WTC11 (cell line): ENCODE data around the gene WDR81. TPM values are rescaled to one million over a fixed set of nuclear protein-coding genes. Genes with fewer than 3 reads are reported as not detected.

Source experiments
- ATAC-seq: fragments of 200-7000 bp; cut with Tn5 transposase; 2 replicates; pipeline ENCODE4 v1.10.0; 2021; ENCODE audit warnings: mild to moderate bottlenecking, moderate library complexity
- CTCF ChIA-PET: fragments of 300-600 bp; sonication (Branson Sonifier 250); formaldehyde crosslinking; loops from one replicate; lab custom pipeline; 2021; ENCODE audit warnings: antibody characterized with exemption; lab: Charles Lee
- POLR2A ChIA-PET: fragments of 350-600 bp; sonication (Branson Sonifier 250); formaldehyde crosslinking; loops from one replicate; lab custom pipeline; 2021; ENCODE audit warnings: antibody characterized with exemption; lab: Charles Lee
- DNase-seq: peaks from one replicate; pipeline ENCODE4 v3.0.0; 2021; ENCODE audit warnings: low spot score
- H3K27ac Mint-ChIP-seq: 2 replicates; pipeline ENCODE4 v1.8.0; 2021; ENCODE audit warnings: mixed read lengths
- H3K27me3 Mint-ChIP-seq: 2 replicates; pipeline ENCODE4 v1.8.0; 2021; ENCODE audit warnings: low read depth, mild to moderate bottlenecking, moderate library complexity, mixed read lengths
- H3K36me3 Mint-ChIP-seq: 2 replicates; pipeline ENCODE4 v1.8.0; 2021; ENCODE audit warnings: mixed read lengths
- H3K4me1 Mint-ChIP-seq: 2 replicates; pipeline ENCODE4 v1.8.0; 2022; ENCODE audit warnings: mixed read lengths
- H3K4me3 Mint-ChIP-seq: 2 replicates; pipeline ENCODE4 v1.8.0; 2021; ENCODE audit warnings: mild to moderate bottlenecking, moderate library complexity, mixed read lengths
- H3K9me3 Mint-ChIP-seq: 2 replicates; pipeline ENCODE4 v1.8.0; 2021; ENCODE audit warnings: mixed read lengths
- CBFB ChIP-seq: sonication (generic); formaldehyde crosslinking; IDR thresholded peaks from 2 replicates; pipeline ENCODE4 v1.8.1; 2022; ENCODE audit warnings: mild to moderate bottlenecking, low read depth, missing genetic modification reagents
- CTCF ChIP-seq: fragments of 200-600 bp; IDR thresholded peaks from 2 replicates; pipeline ENCODE4 v1.8.0; 2022; ENCODE audit warnings: antibody characterized with exemption
- ESRRA ChIP-seq: sonication (generic); formaldehyde crosslinking; IDR thresholded peaks from 2 replicates; pipeline ENCODE4 v1.8.1; 2022; ENCODE audit warnings: mild to moderate bottlenecking, missing genetic modification reagents, borderline replicate concordance
- FOXP1 ChIP-seq: sonication (generic); formaldehyde crosslinking; IDR thresholded peaks from 2 replicates; pipeline ENCODE4 v1.8.0; 2022; ENCODE audit warnings: missing genetic modification reagents, mild to moderate bottlenecking, moderate library complexity, borderline replicate concordance
- FOXP4 ChIP-seq: sonication (generic); formaldehyde crosslinking; IDR thresholded peaks from 2 replicates; pipeline ENCODE4 v1.8.0; 2022; ENCODE audit warnings: mild to moderate bottlenecking, missing genetic modification reagents
- IRF2 ChIP-seq: sonication (generic); formaldehyde crosslinking; IDR thresholded peaks from 2 replicates; pipeline ENCODE4 v1.8.0; 2022; ENCODE audit warnings: low read depth, missing genetic modification reagents, borderline replicate concordance
- JAZF1 ChIP-seq: fragments of 250-450 bp; sonication (Bioruptor Pico); IDR thresholded peaks from 2 replicates; pipeline ENCODE4 v1.9.0; 2021; ENCODE audit warnings: moderate library complexity, mild to moderate bottlenecking, inconsistent platforms
- KAT7 ChIP-seq: sonication (generic); formaldehyde crosslinking; IDR thresholded peaks from 2 replicates; pipeline ENCODE4 v1.8.1; 2023; ENCODE audit warnings: missing genetic modification reagents, mild to moderate bottlenecking, borderline replicate concordance
- MAX ChIP-seq: sonication (generic); formaldehyde crosslinking; IDR thresholded peaks from 2 replicates; pipeline ENCODE4 v1.8.0; 2022; ENCODE audit warnings: mild to moderate bottlenecking, missing genetic modification reagents
- NR2C2 ChIP-seq: sonication (generic); formaldehyde crosslinking; IDR thresholded peaks from 2 replicates; pipeline ENCODE4 v1.8.0; 2022; ENCODE audit warnings: mild to moderate bottlenecking, missing genetic modification reagents
- STAT6 ChIP-seq: sonication (generic); formaldehyde crosslinking; conservative IDR thresholded peaks from 2 replicates; pipeline ENCODE4 v1.8.1; 2023; ENCODE audit warnings: mild to moderate bottlenecking, low read depth, missing genetic modification reagents, moderate library complexity
- TEAD1 ChIP-seq: sonication (generic); formaldehyde crosslinking; IDR thresholded peaks from 2 replicates; pipeline ENCODE4 v1.8.0; 2022; ENCODE audit warnings: mild to moderate bottlenecking, missing genetic modification reagents
- USF1 ChIP-seq: sonication (generic); formaldehyde crosslinking; IDR thresholded peaks from 2 replicates; pipeline ENCODE4 v1.8.0; 2022; ENCODE audit warnings: mild to moderate bottlenecking, missing genetic modification reagents
- USF2 ChIP-seq: sonication (generic); formaldehyde crosslinking; IDR thresholded peaks from 2 replicates; pipeline ENCODE4 v1.8.1; 2023; ENCODE audit warnings: mild to moderate bottlenecking, missing genetic modification reagents, moderate library complexity
- ZNF281 ChIP-seq: sonication (generic); formaldehyde crosslinking; IDR thresholded peaks from 2 replicates; pipeline ENCODE4 v1.8.0; 2023; ENCODE audit warnings: mild to moderate bottlenecking, missing genetic modification reagents
- ZNF423 ChIP-seq: fragments of 250-450 bp; sonication (Bioruptor Pico); IDR thresholded peaks from 2 replicates; pipeline ENCODE4 v2.1.2; 2022; ENCODE audit warnings: mild to moderate bottlenecking, moderate library complexity
- total RNA-seq: library from RNA; stranded (reverse); gene quantifications from 3 replicates; pipeline ENCODE4 v1.2.3, GENCODE V29; 2021

WDR81 gene
- total RNA-seq, 1 experiment from 2014 or later: 16.4 TPM

- TF ChIP-seq ZNF281 (CRISPR knock-in tag) (peak; percentile 64; the same call in 1 of the 2 replicates), ESRRA (CRISPR knock-in tag) (0 out of 2 replicates have a peak, but pooled peaks have one; percentile 26), MAX (peak; percentile 87), NR2C2 (0 out of 2 replicates have a peak, but pooled peaks have one; percentile 22), FOXP1 (CRISPR knock-in tag) (peak; percentile 46; the same call in 1 of the 2 replicates), USF1 (CRISPR knock-in tag) (no peak), JAZF1 (no peak), CBFB (CRISPR knock-in tag) (0 out of 2 replicates have a peak, but pooled peaks have one; percentile 47), IRF2 (no peak), TEAD1 (CRISPR knock-in tag) (0 out of 2 replicates have a peak, but pooled peaks have one; percentile 30)
- Mint-ChIP-seq H3K27ac (peak overlapping the region; percentile 36; the same call in 1 of the 2 replicates), H3K4me3 (peak overlapping the region; percentile 36), H3K9me3 (no peaks in the 10 kb centered on the region), H3K27me3 (no peaks in the 10 kb centered on the region), H3K4me1 (peaks cover 10% of the 10 kb centered on the region), H3K36me3 (no peaks in the 10 kb centered on the region)
- POLR2A ChIA-PET: interaction anchor here (0.6 to 1.7 kb wide), 7 partner anchors 9 to 44 kb away, joined by 3 to 8 read pairs (median 4); partner anchors contain the start of gene SERPINF1
- ATAC-seq (peak; percentile 57), DNase-seq (no peak)
- CTCF ChIA-PET: interaction anchor here (1.0 to 2.2 kb wide), 9 partner anchors 9 to 113 kb away, joined by 3 to 11 read pairs (median 7); partner anchors contain the start of gene SERPINF1
These were observed 28.1 kb downstream of the WDR81 start for GRCh38 chr17:1752425-1753262.

GRCh38 chr17:1753767-1754429, 29.4 kb downstream of the WDR81 start:
- Mint-ChIP-seq H3K36me3 (no peaks in the 10 kb centered on the region), H3K27ac (no peak overlapping the region), H3K9me3 (no peaks in the 10 kb centered on the region), H3K4me1 (peaks cover 10% of the 10 kb centered on the region), H3K4me3 (no peak overlapping the region), H3K27me3 (no peaks in the 10 kb centered on the region)
- TF ChIP-seq ZNF423 (CRISPR knock-in tag) (peak; percentile 71; the same call in 1 of the 2 replicates), CTCF (no peak)
- no peak for ATAC-seq
- CTCF ChIA-PET: interaction anchor here (1.9 kb wide), 1 partner anchor 37 kb away, joined by 8 read pairs; no protein-coding TSS in a partner anchor
- no peak for DNase-seq
- POLR2A ChIA-PET: interaction anchor here (0.6 kb wide), 1 partner anchor 62 kb away, joined by 3 read pairs; no protein-coding TSS in a partner anchor

- no peaks in the 10 kb centered on the region for H3K36me3 Mint-ChIP-seq
- ChIA-PET POLR2A (interaction anchor here (0.6 kb wide), 1 partner anchor 62 kb away, joined by 3 read pairs; no protein-coding TSS in a partner anchor), CTCF (interaction anchor here (0.6 to 1.9 kb wide), 3 partner anchors 7 to 38 kb away, joined by 3 to 8 read pairs (median 5); no protein-coding TSS in a partner anchor)
- H3K4me3 Mint-ChIP-seq: no peak overlapping the region
- no peak for ATAC-seq
- no peaks in the 10 kb centered on the region for H3K27me3 Mint-ChIP-seq
- H3K27ac Mint-ChIP-seq: no peak overlapping the region
- H3K9me3 Mint-ChIP-seq: no peaks in the 10 kb centered on the region
- H3K4me1 Mint-ChIP-seq: peaks cover 10% of the 10 kb centered on the region
- no peak for DNase-seq
- TF ChIP-seq KAT7 (CRISPR knock-in tag) (no peak), FOXP4 (CRISPR knock-in tag) (no peak), STAT6 (no peak), USF2 (CRISPR knock-in tag) (no peak)
These were observed 30.1 kb downstream of the WDR81 start for GRCh38 chr17:1754430-1755112.
